AG04449 (cell line): ENCODE data around the gene ERO1B.
"Not testable (repeated sequence)": the region's sequence is repeated elsewhere in the genome, so short reads cannot be mapped to it uniquely, and the experiment has no call there.

Experiments used
- CTCF ChIA-PET: fragments of 350-600 bp; formaldehyde crosslinking; extraction: SDS; loops from one replicate; lab custom pipeline; 2021; ENCODE audit warnings: antibody characterized with exemption; lab: Yijun Ruan, JAX
- POLR2A ChIA-PET: fragments of 400-600, 350-600 bp; formaldehyde crosslinking; extraction: SDS; loops from one replicate; lab custom pipeline; 2020; ENCODE audit warnings: antibody characterized with exemption, inconsistent platforms; lab: Yijun Ruan, JAX
- DNase-seq: peaks from one replicate; pipeline ENCODE4 v3.0.0-alpha.2; 2010; ENCODE audit warnings: low read depth, low spot score
- H3K4me3 ChIP-seq: 2 replicates; pipeline ENCODE4 v1.5.1; 2011; ENCODE audit warnings: low read depth, mild to moderate bottlenecking, control low read depth, low read length
- CTCF ChIP-seq: IDR thresholded peaks from one replicate; pipeline ENCODE4 v1.5.1; 2011; ENCODE audit warnings: mild to moderate bottlenecking, moderate library complexity, low read length, control low read depth, inconsistent platforms; ENCODE audit not compliant: insufficient read depth; ENCODE audit errors: missing control alignments

ERO1B gene

GRCh38 chr1:236321101-236321500, 39.3 kb upstream of the ERO1B start:
- CTCF ChIA-PET, result no interaction called here
- DNase-seq, result no peak
- POLR2A ChIA-PET, result no interaction called here
- no peak overlapping the region for H3K4me3 ChIP-seq
- no peak for TF ChIP-seq CTCF

GRCh38 chr1:236320671-236321070, 38.9 kb upstream of the ERO1B start:
- ChIA-PET POLR2A (no interaction called here), CTCF (no interaction called here)
- TF ChIP-seq CTCF, result no peak
- DNase-seq, result no peak
- H3K4me3 ChIP-seq, result no peak overlapping the region

- H3K4me3 ChIP-seq, result no peak overlapping the region
- ChIA-PET POLR2A (no interaction called here), CTCF (no interaction called here)
- TF ChIP-seq CTCF, result no peak
- no peak for DNase-seq
These were observed 38.5 kb upstream of the ERO1B start for GRCh38 chr1:236320214-236320613.

- H3K4me3 ChIP-seq, result no peak overlapping the region
- ChIA-PET CTCF (interaction anchor here (0.6 kb wide), 1 partner anchor 14 kb away, joined by 3 read pairs; no protein-coding TSS in a partner anchor), POLR2A (no interaction called here)
- no peak for TF ChIP-seq CTCF
- DNase-seq, result no peak
These were observed 34.7 kb upstream of the ERO1B start for GRCh38 chr1:236316437-236316836.

GRCh38 chr1:236315518-236315917, 33.8 kb upstream of the ERO1B start:
- DNase-seq, result no peak
- TF ChIP-seq CTCF, result no peak
- ChIA-PET POLR2A (no interaction called here), CTCF (no interaction called here)
- H3K4me3 ChIP-seq, result no peak overlapping the region

GRCh38 chr1:236315092-236315491, 33.3 kb upstream of the ERO1B start:
- TF ChIP-seq CTCF, result no peak
- ChIA-PET CTCF (no interaction called here), POLR2A (no interaction called here)
- no peak for DNase-seq
- H3K4me3 ChIP-seq, result no peak overlapping the region

GRCh38 chr1:236314050-236314449, 32.3 kb upstream of the ERO1B start:
- CTCF ChIA-PET, POLR2A ChIA-PET, H3K4me3 ChIP-seq, DNase-seq: not testable (repeated sequence)
